SK-N-MC (cell line): Measurements from ENCODE around the gene ZNF516.

Source experiments
- EZH2 ChIP-seq: fragments of 200-600 bp; sonication (generic); IDR thresholded peaks from one replicate; pipeline ENCODE4 v1.6.1; 2017; ENCODE audit warnings: antibody characterized with exemption
- POLR2AphosphoS5 ChIP-seq: IDR thresholded peaks from 2 replicates; pipeline ENCODE4 v1.6.1; 2012; ENCODE audit warnings: mild to moderate bottlenecking, low read depth, low read length, borderline replicate concordance

GRCh38 chr18:76475450-76476194, 19.4 kb downstream of the ZNF516 start:
- TF ChIP-seq EZH2 (no peak), POLR2AphosphoS5 (no peak)
